OCI-LY1 (cell line): ENCODE data around the gene HIBADH.

Experiments used
- H2AFZ ChIP-seq: fragments of 200-600 bp; sonication (generic), shearing (Covaris generic); 2 replicates; pipeline ENCODE4 v1.6.0; 2014; ENCODE audit warnings: antibody characterized with exemption, mild to moderate bottlenecking, low read length
- H3F3A ChIP-seq: fragments of 200-600 bp; sonication (generic), shearing (Covaris generic); 2 replicates; pipeline ENCODE4 v1.6.0; 2014; ENCODE audit warnings: mild to moderate bottlenecking, antibody characterized with exemption, low read length, moderate library complexity; ENCODE audit not compliant: insufficient read depth
- H3K27ac ChIP-seq: fragments of 200-600 bp; sonication (generic); 2 replicates; pipeline ENCODE4 v1.5.1; 2014; ENCODE audit warnings: low read length, mixed run types, mild to moderate bottlenecking, low read depth; ENCODE audit not compliant: poor library complexity, severe bottlenecking
- H3K27me3 ChIP-seq: fragments of 200-600 bp; sonication (generic); 2 replicates; pipeline ENCODE4 v1.6.0; 2014; ENCODE audit warnings: antibody characterized with exemption, mild to moderate bottlenecking, low read length, moderate library complexity; ENCODE audit not compliant: insufficient read depth
- H3K36me3 ChIP-seq: fragments of 200-600 bp; sonication (generic); 2 replicates; pipeline ENCODE4 v1.6.1; 2014; ENCODE audit warnings: mild to moderate bottlenecking, antibody characterized with exemption, low read length, moderate library complexity, mixed read lengths; ENCODE audit not compliant: insufficient read depth
- H3K4me1 ChIP-seq: fragments of 200-600 bp; sonication (generic); 2 replicates; pipeline ENCODE4 v1.5.1; 2014; ENCODE audit warnings: mild to moderate bottlenecking, low read length, moderate library complexity; ENCODE audit not compliant: insufficient read depth, severe bottlenecking
- H3K4me2 ChIP-seq: fragments of 200-600 bp; sonication (generic), shearing (Covaris generic); 2 replicates; pipeline ENCODE4 v1.6.1; 2014; ENCODE audit warnings: low read length
- H3K4me3 ChIP-seq: fragments of 200-600 bp; sonication (generic); 2 replicates; pipeline ENCODE4 v1.5.1; 2014; ENCODE audit warnings: low read length, low read depth, mild to moderate bottlenecking, mixed read lengths; ENCODE audit not compliant: poor library complexity, severe bottlenecking
- H3K79me2 ChIP-seq: fragments of 200-600 bp; shearing (Covaris generic); 2 replicates; pipeline ENCODE4 v1.6.1; 2016; ENCODE audit warnings: mixed run types, low read length, mixed read lengths; ENCODE audit not compliant: insufficient read depth
- H3K9ac ChIP-seq: fragments of 200-600 bp; sonication (generic), shearing (Covaris generic); 2 replicates; pipeline ENCODE4 v1.6.1; 2014; ENCODE audit warnings: mild to moderate bottlenecking, low read length, mixed read lengths
- H3K9me2 ChIP-seq: fragments of 200-600 bp; sonication (generic), shearing (Covaris generic); 2 replicates; pipeline ENCODE4 v1.6.1; 2014; ENCODE audit warnings: low read depth, mild to moderate bottlenecking, low read length, mixed read lengths
- H3K9me3 ChIP-seq: fragments of 200-600 bp; shearing (Covaris generic); 2 replicates; pipeline ENCODE4 v1.6.1; 2014; ENCODE audit warnings: low read length, mixed read lengths
- H4K20me1 ChIP-seq: fragments of 200-600 bp; sonication (generic), shearing (Covaris generic); 2 replicates; pipeline ENCODE4 v1.6.0; 2016; ENCODE audit warnings: mild to moderate bottlenecking, low read length; ENCODE audit not compliant: insufficient read depth
- CTCF ChIP-seq: fragments of 200-600 bp; sonication (generic), shearing (Covaris generic); IDR thresholded peaks from 2 replicates; pipeline ENCODE4 v1.5.1; 2017; ENCODE audit warnings: mild to moderate bottlenecking, antibody characterized with exemption, low read length, moderate library complexity, mixed read lengths
- EZH2 ChIP-seq: fragments of 200-600 bp; sonication (generic), shearing (Covaris generic); IDR thresholded peaks from 2 replicates; pipeline ENCODE4 v1.8.0; 2017; ENCODE audit warnings: borderline replicate concordance, mixed run types, mild to moderate bottlenecking, antibody characterized with exemption, low read length, moderate library complexity, mixed read lengths

The HIBADH gene

GRCh38 chr7:27501001-27501400 is 161.7 kb downstream of the HIBADH start:
- H3K9ac ChIP-seq, result no peak overlapping the region
- no peak for TF ChIP-seq EZH2
- no peak for TF ChIP-seq CTCF
- no peaks in the 10 kb centered on the region for H4K20me1 ChIP-seq
- H2AFZ ChIP-seq, result no peak overlapping the region
- no peaks in the 10 kb centered on the region for H3K79me2 ChIP-seq
- no peaks in the 10 kb centered on the region for H3K27me3 ChIP-seq
- H3F3A ChIP-seq, result no peaks in the 10 kb centered on the region
- H3K4me3 ChIP-seq, result no peak overlapping the region
- no peak overlapping the region for H3K27ac ChIP-seq
- no peaks in the 10 kb centered on the region for H3K9me3 ChIP-seq
- no peaks in the 10 kb centered on the region for H3K36me3 ChIP-seq
- no peak overlapping the region for H3K4me2 ChIP-seq
- H3K9me2 ChIP-seq, result no peaks in the 10 kb centered on the region
- no peaks in the 10 kb centered on the region for H3K4me1 ChIP-seq

- no peak overlapping the region for H3K27ac ChIP-seq
- H3K27me3 ChIP-seq, result no peaks in the 10 kb centered on the region; the same call in 1 of the 2 replicates
Measured at GRCh38 chr7:27492224-27492623, 170.5 kb downstream of the HIBADH start.

GRCh38 chr7:27491534-27491933 is 171.1 kb downstream of the HIBADH start:
- Histone ChIP-seq H3K27ac (no peak overlapping the region), H3F3A (no peaks in the 10 kb centered on the region), H3K79me2 (no peaks in the 10 kb centered on the region), H3K4me2 (no peak overlapping the region), H3K4me3 (no peak overlapping the region), H3K4me1 (no peaks in the 10 kb centered on the region), H3K9me2 (no peaks in the 10 kb centered on the region), H2AFZ (no peak overlapping the region), H4K20me1 (no peaks in the 10 kb centered on the region), H3K9me3 (no peaks in the 10 kb centered on the region), H3K9ac (no peak overlapping the region), H3K36me3 (no peaks in the 10 kb centered on the region), H3K27me3 (no peaks in the 10 kb centered on the region; the same call in 1 of the 2 replicates)
- TF ChIP-seq CTCF (no peak), EZH2 (no peak)

More at GRCh38 chr7:27492224-27492623, 170.5 kb downstream of the HIBADH start:
- H3K9ac ChIP-seq, result no peak overlapping the region
- TF ChIP-seq EZH2 (no peak), CTCF (no peak)
- no peak overlapping the region for H2AFZ ChIP-seq
- no peaks in the 10 kb centered on the region for H3F3A ChIP-seq
- no peaks in the 10 kb centered on the region for H3K9me3 ChIP-seq
- no peak overlapping the region for H3K4me2 ChIP-seq
- H3K4me1 ChIP-seq, result no peaks in the 10 kb centered on the region
- no peaks in the 10 kb centered on the region for H3K9me2 ChIP-seq
- no peaks in the 10 kb centered on the region for H3K36me3 ChIP-seq
- H4K20me1 ChIP-seq, result no peaks in the 10 kb centered on the region
- H3K4me3 ChIP-seq, result no peak overlapping the region
- H3K79me2 ChIP-seq, result no peaks in the 10 kb centered on the region
